ACC112 (cell line): ENCODE data around the gene SLC2A1.
A peak's percentile ranks its signal among the peaks of the same experiment; 100 is the strongest.

Experiments
- H2AFZ ChIP-seq: fragments of 200-600 bp; sonication (generic); one replicate; pipeline ENCODE4 v1.6.0; 2017; ENCODE audit warnings: antibody characterized with exemption, low read length; ENCODE audit not compliant: unreplicated experiment
- H3K27ac ChIP-seq: fragments of 200-600 bp; sonication (generic); 2 replicates; pipeline ENCODE4 v1.5.1; 2014; ENCODE audit warnings: low read depth, mild to moderate bottlenecking, antibody characterized with exemption, low read length, moderate library complexity
- H3K27me3 ChIP-seq: fragments of 200-600 bp; sonication (generic); 2 replicates; pipeline ENCODE4 v1.6.1; 2014; ENCODE audit warnings: mild to moderate bottlenecking, antibody characterized with exemption, low read length, moderate library complexity, mixed read lengths; ENCODE audit not compliant: insufficient read depth
- H3K36me3 ChIP-seq: fragments of 200-600 bp; sonication (generic); 2 replicates; pipeline ENCODE4 v1.6.1; 2016; ENCODE audit warnings: mild to moderate bottlenecking, antibody characterized with exemption, low read length, moderate library complexity, mixed read lengths; ENCODE audit not compliant: insufficient read depth
- H3K4me1 ChIP-seq: fragments of 200-600 bp; sonication (generic); one replicate; pipeline ENCODE4 v1.6.1; 2016; ENCODE audit warnings: low read length, mixed read lengths; ENCODE audit not compliant: insufficient read depth, unreplicated experiment, control insufficient read depth
- H3K4me3 ChIP-seq: fragments of 200-600 bp; sonication (generic); 2 replicates; pipeline ENCODE4 v1.5.1; 2014; ENCODE audit warnings: mild to moderate bottlenecking, low read depth, low read length
- H3K79me2 ChIP-seq: fragments of 200-600 bp; sonication (generic); one replicate; pipeline ENCODE4 v1.6.0; 2016; ENCODE audit warnings: low read length; ENCODE audit not compliant: control insufficient read depth, unreplicated experiment, insufficient read depth

Gene SLC2A1

DNA sequence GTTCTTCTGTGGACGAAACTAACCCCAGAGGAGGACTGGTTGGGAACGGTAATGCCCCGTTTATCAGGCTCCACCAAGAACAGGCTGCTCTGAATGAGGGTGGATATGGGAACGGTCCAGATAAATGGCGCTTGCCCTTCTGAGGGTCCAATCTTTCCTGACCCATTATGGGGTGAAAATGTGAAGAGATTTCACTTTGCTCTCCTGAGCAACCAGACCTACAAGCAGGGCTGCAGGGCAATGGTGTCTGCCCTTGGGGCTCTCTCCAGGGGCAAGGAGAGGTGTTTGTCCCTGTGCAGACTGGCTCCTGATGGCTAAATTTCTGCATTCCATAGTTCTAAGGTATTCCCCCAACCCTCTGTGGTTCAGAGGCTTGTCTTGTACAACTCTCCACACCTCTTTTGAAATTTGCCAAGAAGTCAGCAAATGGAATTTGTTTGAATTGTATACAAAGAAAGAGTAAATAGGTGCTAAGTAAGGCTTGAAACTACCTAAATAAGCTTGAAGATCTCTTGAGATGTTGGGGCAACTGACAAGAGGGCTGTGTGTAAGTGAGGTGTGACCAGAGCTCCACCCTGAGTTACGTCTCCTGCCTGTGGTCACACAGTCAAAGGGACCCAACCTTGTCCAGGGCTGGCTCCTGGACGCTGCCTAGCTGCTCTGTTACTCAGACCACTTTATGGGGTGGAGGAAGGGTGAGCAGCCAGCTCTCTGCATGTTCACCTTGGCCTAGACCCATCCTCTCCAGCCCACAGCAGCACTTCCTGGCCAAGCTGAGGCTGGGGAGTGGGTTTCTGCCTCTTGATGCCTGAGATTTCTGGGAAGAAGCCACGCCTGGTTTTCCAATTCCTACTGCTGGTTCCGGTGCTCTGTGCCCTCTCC lies 24.8 kb downstream of the SLC2A1 start:
- no peak overlapping the region for H3K4me3 ChIP-seq
- peaks cover 13% of the 10 kb centered on the region for H3K36me3 ChIP-seq
- no peak overlapping the region for H2AFZ ChIP-seq
- H3K4me1 ChIP-seq: peaks cover 52% of the 10 kb centered on the region
- no peak overlapping the region for H3K27ac ChIP-seq
- no peaks in the 10 kb centered on the region for H3K27me3 ChIP-seq
- H3K79me2 ChIP-seq: peaks cover 66% of the 10 kb centered on the region

DNA sequence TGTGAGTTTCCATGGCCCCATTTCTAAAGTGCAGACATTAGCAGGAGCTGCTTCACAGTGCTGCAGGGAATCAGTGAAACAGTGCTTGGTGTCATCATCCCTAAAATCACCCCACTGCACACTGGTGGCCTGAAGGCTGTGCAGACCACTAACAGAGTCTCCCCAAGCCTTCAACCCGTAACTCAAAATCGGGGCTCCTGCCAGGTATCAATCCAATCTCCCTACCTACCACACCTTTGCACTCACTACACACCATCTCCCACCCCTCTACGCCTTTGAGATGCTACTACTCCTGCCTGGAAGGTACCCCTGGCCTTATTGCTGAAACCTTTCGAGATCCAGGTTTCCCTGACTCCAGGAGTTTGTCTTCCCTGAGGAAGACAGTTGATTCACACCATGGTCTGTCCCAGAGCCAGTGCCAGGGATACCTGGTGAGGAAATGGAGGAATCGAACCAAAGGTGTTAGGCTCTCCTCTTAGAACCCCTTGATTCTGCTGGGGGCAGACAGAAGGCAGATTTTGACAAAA lies 25.5 kb downstream of the SLC2A1 start:
- peaks cover 61% of the 10 kb centered on the region for H3K79me2 ChIP-seq
- H3K4me1 ChIP-seq: peaks cover 45% of the 10 kb centered on the region
- no peak overlapping the region for H2AFZ ChIP-seq
- H3K27me3 ChIP-seq: no peaks in the 10 kb centered on the region
- H3K36me3 ChIP-seq: peaks cover 13% of the 10 kb centered on the region
- no peak overlapping the region for H3K4me3 ChIP-seq
- H3K27ac ChIP-seq: no peak overlapping the region

DNA sequence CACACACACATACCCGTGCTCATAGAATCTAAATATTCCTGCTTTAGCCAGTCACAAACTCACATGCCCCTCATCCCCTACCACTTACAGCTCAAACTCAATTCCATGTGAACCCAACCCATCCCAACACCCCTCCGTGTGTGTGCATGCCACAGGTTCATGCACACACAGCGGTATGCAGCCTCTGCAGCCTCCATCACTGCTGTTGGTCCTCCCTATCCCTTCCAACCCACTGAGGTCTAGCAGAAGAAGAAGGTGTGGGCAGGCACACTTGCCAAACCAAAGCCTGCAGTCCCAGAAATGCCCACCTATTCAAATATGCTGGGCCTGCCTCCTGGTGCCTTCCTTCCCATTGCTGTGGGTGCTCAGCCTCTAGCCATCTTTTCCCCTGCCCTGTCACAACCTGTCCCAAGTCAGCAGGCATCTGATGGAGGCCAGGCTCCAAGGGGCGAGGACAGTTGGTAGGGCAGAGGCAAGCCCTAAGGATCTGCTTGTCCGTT lies 26.2 kb downstream of the SLC2A1 start:
- Histone ChIP-seq H3K27me3 (no peaks in the 10 kb centered on the region), H3K4me1 (peaks cover 38% of the 10 kb centered on the region), H3K36me3 (peaks cover 13% of the 10 kb centered on the region), H3K79me2 (peaks cover 57% of the 10 kb centered on the region), H3K4me3 (no peak overlapping the region), H3K27ac (no peak overlapping the region), H2AFZ (no peak overlapping the region)

GRCh38 chr1:42931911-42932422 lies 26.7 kb downstream of the SLC2A1 start:
- Histone ChIP-seq H3K4me1 (peaks cover 33% of the 10 kb centered on the region), H3K79me2 (peaks cover 54% of the 10 kb centered on the region), H3K36me3 (peaks cover 15% of the 10 kb centered on the region), H2AFZ (no peak overlapping the region), H3K27ac (no peak overlapping the region; the same call in 1 of the 2 replicates), H3K4me3 (no peak overlapping the region), H3K27me3 (no peaks in the 10 kb centered on the region)

DNA sequence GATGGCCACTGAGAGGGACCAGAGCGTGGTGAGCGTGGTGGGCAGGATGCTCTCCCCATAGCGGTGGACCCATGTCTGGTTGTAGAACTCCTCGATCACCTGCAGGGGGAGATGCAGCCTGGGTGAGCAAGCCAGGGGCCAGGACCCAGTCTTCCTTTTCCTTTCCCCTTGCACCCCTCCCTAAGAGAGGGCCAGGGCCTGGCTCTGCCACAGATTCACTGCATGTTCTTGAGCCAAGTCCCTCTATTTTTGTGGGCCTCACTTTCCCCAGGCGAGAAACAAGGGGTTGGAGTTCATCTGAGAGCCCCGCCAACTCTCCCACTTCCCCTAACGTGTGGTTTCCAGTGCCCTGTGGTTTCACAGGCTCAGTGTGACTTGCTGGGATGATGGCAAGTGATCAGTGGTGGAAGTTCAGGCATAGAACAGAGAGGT lies 27.5 kb downstream of the SLC2A1 start:
- Histone ChIP-seq H3K4me1 (peaks cover 25% of the 10 kb centered on the region), H3K4me3 (no peak overlapping the region), H2AFZ (no peak overlapping the region), H3K79me2 (peaks cover 47% of the 10 kb centered on the region), H3K27ac (peak overlapping the region; percentile 23; the same call in 1 of the 2 replicates), H3K27me3 (no peaks in the 10 kb centered on the region), H3K36me3 (peaks cover 14% of the 10 kb centered on the region)

DNA sequence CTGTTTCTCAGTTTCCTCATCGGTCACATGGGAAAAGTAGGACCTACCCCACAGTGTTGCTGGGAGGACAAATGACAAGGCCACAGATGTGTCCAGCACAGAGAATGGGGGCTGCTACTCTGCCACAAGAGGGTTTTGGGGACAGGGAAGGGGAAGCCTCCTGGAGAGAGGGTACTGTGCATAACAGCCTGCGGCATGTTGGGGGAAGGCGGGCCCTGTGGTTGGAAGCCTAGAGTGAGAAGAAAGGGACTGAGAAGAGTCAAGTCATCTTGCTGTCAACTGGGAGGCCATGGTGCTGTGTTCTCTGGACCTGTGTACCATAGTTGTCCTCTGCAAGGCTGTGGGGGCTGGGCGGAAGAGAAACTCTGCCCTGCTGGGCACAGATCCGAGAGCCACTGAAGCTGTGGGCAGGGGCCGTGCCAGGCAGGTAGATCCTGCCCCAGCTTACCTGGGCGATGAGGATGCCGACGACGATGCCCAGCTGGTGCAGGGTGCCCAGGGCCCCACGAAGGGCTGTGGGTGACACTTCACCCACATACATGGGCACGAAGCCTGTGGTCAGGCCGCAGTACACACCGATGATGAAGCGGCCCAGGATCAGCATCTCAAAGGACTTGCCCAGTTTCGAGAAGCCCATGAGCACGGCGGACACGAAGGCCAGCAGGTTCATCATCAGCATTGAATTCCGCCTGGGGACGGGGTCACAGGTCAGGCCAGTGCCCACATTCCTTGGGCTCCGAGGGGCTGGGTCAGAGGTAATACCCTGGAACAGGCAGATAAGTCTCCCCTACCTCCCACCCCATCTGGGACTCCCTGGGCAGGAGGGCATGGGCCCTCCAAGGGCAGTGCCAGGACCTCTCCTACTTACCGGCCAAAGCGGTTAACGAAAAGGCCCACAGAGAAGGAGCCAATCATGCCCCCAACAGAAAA lies 28.2 kb downstream of the SLC2A1 start:
- H3K27ac ChIP-seq: no peak overlapping the region
- H3K27me3 ChIP-seq: no peaks in the 10 kb centered on the region
- no peak overlapping the region for H2AFZ ChIP-seq
- peaks cover 21% of the 10 kb centered on the region for H3K4me1 ChIP-seq
- peaks cover 40% of the 10 kb centered on the region for H3K79me2 ChIP-seq
- no peak overlapping the region for H3K4me3 ChIP-seq
- peaks cover 14% of the 10 kb centered on the region for H3K36me3 ChIP-seq

GRCh38 chr1:42929434-42930177 lies 29.1 kb downstream of the SLC2A1 start:
- no peaks in the 10 kb centered on the region for H3K27me3 ChIP-seq
- peaks cover 10% of the 10 kb centered on the region for H3K36me3 ChIP-seq
- peaks cover 24% of the 10 kb centered on the region for H3K4me1 ChIP-seq
- H2AFZ ChIP-seq: no peak overlapping the region
- no peak overlapping the region for H3K4me3 ChIP-seq
- peaks cover 31% of the 10 kb centered on the region for H3K79me2 ChIP-seq
- no peak overlapping the region for H3K27ac ChIP-seq

DNA sequence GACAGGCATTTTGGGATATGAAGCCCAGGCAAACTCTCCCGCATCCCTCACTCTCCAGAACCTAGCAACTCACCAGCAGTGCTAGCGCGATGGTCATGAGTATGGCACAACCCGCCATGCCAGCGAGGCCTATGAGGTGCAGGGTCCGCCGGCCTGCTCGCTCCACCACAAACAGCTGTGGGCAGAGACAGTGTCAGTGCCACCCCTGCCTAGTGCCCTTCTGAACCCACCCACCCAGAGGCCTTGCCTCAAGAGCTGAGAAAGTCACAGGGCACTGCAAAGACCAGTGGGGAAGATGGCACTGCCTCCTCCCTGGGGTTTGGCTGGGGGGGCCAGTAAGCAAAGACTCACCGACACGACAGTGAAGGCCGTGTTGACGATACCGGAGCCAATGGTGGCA lies 29.8 kb downstream of the SLC2A1 start:
- Histone ChIP-seq H2AFZ (no peak overlapping the region), H3K4me1 (peaks cover 24% of the 10 kb centered on the region), H3K79me2 (peaks cover 24% of the 10 kb centered on the region), H3K27ac (no peak overlapping the region), H3K27me3 (no peaks in the 10 kb centered on the region), H3K36me3 (peaks cover 9% of the 10 kb centered on the region), H3K4me3 (no peak overlapping the region)

GRCh38 chr1:42927920-42928505 lies 30.7 kb downstream of the SLC2A1 start:
- Histone ChIP-seq H3K4me3 (no peak overlapping the region), H3K27me3 (no peaks in the 10 kb centered on the region), H3K4me1 (peaks cover 26% of the 10 kb centered on the region), H2AFZ (no peak overlapping the region), H3K79me2 (peaks cover 16% of the 10 kb centered on the region), H3K36me3 (peaks cover 4% of the 10 kb centered on the region; the same call in 1 of the 2 replicates), H3K27ac (no peak overlapping the region)
